ENCODE data around the gene CDKAL1. TPM values are rescaled to one million over a fixed set of nuclear protein-coding genes. Genes with fewer than 3 reads are reported as not detected.

CDKAL1 gene
- total and polyA plus RNA-seq, 2 of the 8 experiments (the other 6 are each of a cell fraction or from before 2014, with no cell fraction given): 8.4 to 24.6 TPM

DNA sequence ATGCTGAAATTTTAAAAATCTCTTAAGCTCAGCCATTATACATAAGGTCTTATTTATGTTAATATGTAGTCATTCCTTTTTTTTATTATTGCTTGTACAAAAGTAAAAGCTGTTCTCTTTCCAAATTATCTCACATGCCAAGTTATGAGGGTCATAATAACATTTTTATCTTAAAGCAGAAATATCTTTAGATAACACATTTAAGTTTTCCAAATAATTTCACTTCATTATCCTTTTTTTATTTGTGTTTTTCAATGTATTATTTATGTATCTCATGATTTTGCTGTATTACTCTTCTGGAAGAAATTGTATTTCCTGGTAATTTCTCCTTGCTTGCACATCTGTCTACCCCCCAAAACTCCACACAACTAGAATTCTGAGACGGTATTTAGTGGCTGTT is 598.2 kb downstream of the CDKAL1 start (continued):
- TF ChIP-seq, protein P1, sequence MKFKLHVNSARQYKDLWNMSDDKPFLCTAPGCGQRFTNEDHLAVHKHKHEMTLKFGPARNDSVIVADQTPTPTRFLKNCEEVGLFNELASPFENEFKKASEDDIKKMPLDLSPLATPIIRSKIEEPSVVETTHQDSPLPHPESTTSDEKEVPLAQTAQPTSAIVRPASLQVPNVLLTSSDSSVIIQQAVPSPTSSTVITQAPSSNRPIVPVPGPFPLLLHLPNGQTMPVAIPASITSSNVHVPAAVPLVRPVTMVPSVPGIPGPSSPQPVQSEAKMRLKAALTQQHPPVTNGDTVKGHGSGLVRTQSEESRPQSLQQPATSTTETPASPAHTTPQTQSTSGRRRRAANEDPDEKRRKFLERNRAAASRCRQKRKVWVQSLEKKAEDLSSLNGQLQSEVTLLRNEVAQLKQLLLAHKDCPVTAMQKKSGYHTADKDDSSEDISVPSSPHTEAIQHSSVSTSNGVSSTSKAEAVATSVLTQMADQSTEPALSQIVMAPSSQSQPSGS (IDR thresholded peaks at IDR 0.05; ENCODE audit: low read length): no peak

Measured in H1 (cell line).